Measurements from ENCODE around the gene TOMM40. TPM values are rescaled to one million over a fixed set of nuclear protein-coding genes. Genes with fewer than 3 reads are reported as not detected.
A peak's percentile ranks its signal among the peaks of the same experiment; 100 is the strongest.
"Not testable (repeated sequence)": the region's sequence is repeated elsewhere in the genome, so short reads cannot be mapped to it uniquely, and the experiment has no call there.

TOMM40 gene
- total RNA-seq, 2 donors from 2014 or later: 48.7 to 80.0 TPM

DNA sequence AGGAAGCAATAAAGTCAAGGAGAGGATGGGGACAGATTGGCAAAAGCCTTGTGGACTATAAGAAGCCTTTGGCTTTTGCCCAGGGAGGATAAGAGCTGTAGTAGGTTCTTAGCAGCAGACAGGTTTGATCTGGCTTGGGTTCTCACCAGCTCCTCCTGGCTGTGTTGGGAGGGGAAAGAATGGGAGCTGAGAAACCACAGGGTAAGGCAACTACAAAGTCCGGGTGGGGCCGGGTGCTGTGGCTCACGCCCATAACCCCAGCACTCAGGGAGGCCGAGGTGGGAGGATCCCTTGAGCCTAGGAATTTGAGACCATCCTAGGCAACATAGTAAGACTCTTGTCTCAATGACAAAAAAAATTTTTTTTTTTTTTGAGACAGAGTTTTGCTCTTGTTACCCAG lies 24.4 kb upstream of the TOMM40 start:
- ATAC-seq (peak; percentile 77), DNase-seq (no peak)
- intact Hi-C loops (cut with DNase I, micrococcal nuclease): no loop called here

DNA sequence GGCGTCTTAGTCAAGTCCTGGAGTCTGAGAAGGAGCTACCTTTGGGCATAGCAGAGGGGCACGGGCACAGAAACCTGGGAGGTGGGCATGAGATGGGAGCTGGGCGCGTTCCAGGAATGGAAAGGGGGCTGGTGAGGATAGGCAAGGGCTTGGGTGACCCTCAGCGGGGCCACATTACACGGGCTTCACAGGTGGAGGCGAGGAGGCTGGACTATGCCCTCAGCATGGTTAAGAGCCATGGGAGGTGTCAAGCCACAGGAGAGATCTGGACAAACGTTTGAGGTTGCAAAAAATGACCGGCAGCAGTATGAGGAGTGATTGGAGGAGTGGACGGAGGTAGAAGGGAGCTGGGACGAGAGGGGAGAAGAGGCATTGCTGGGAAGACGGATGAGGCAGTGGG lies 23.5 kb upstream of the TOMM40 start:
- ATAC-seq: no peak
- no peak for DNase-seq
- intact Hi-C loops (cut with DNase I, micrococcal nuclease): no loop called here

DNA sequence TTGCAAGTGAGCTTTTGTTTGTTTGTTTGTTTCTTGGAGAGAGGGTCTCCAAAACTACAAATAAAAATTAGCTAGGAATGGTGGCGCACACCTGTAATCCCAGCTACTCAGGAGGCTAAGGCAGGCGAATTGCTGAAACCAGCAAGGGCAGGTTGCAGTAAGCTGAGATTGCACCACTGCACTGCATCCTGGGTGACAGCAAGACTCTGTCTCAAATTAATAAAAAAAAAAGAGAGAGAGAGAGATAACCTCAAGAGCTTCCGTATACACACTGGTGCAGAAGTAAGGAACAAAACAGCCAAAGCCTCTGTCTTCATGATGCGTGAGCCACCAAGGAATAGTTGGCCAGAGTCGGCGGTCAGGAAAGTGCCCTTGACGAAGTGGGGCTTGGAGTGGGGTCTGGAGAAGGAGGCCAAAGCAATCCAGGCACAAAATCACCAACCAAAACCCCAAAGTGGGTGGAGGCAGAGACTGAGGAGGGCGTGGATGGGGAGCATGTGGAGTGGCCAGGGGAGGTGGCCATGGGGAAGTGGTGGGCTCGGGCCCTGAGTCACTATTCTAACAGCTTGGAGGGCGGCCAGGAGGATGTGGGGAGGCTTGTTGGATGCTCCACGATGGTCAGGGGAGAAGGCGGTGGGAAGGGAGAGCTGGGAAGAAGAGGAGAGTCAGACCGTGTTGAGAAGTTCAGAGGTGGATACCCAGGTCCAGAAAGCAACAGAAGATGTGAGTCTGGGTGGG lies 21.2 kb upstream of the TOMM40 start:
- ATAC-seq (no peak), DNase-seq (peak; percentile 49 to 61)
- intact Hi-C loops (cut with DNase I, micrococcal nuclease): no loop called here

DNA sequence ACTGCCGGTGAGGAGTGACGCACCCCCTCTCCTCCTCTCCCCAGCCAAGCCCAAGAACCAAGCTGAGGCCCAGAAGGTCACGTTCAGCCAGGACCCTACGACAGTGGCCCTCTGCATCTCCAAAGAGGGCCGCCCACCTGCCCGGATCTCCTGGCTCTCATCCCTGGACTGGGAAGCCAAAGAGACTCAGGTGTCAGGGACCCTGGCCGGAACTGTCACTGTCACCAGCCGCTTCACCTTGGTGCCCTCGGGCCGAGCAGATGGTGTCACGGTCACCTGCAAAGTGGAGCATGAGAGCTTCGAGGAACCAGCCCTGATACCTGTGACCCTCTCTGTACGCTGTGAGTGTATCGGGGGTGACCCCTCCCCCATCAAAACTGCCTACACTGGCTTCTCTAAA lies 19.2 kb upstream of the TOMM40 start:
- intact Hi-C loops (cut with DNase I, micrococcal nuclease): no loop called here
- no peak for DNase-seq
- ATAC-seq: no peak

DNA sequence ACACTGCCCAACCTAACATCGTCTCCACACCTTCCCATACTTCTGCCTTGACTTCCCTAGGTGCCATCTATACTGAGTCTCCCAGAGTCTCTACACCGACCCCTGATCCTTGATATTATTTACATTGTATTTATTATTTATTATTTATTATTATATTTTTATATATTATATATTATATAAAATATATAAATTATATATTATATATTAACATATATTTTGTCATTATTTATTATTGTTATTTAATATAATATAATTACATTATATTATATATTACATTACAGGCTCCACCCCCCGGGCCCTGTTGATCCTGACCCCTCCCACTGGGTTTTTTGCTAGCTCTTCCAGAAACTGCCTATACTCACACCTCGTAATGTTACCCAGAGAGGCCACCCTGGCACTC lies 18.4 kb upstream of the TOMM40 start:
- intact Hi-C loops (cut with DNase I, micrococcal nuclease): no loop called here
- no peak for DNase-seq
- no peak for ATAC-seq

DNA sequence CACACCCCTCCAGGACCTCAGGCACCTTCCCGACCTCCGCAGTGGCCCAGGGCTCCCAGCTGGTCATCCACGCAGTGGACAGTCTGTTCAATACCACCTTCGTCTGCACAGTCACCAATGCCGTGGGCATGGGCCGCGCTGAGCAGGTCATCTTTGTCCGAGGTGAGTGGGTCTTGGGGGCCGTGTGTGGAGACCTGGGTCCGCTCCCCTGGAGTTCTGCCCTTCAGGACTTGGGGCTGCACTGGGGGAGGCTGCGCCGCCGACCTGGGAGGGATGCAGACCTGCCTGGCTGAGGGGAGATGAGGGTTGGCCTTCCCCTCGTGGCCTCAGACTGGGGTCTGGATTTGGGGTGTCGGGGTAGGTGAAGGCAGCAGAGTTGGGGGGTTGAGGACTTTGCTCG lies 16.7 kb upstream of the TOMM40 start:
- no peak for ATAC-seq
- intact Hi-C loops (cut with DNase I, micrococcal nuclease): no loop called here
- DNase-seq: no peak

DNA sequence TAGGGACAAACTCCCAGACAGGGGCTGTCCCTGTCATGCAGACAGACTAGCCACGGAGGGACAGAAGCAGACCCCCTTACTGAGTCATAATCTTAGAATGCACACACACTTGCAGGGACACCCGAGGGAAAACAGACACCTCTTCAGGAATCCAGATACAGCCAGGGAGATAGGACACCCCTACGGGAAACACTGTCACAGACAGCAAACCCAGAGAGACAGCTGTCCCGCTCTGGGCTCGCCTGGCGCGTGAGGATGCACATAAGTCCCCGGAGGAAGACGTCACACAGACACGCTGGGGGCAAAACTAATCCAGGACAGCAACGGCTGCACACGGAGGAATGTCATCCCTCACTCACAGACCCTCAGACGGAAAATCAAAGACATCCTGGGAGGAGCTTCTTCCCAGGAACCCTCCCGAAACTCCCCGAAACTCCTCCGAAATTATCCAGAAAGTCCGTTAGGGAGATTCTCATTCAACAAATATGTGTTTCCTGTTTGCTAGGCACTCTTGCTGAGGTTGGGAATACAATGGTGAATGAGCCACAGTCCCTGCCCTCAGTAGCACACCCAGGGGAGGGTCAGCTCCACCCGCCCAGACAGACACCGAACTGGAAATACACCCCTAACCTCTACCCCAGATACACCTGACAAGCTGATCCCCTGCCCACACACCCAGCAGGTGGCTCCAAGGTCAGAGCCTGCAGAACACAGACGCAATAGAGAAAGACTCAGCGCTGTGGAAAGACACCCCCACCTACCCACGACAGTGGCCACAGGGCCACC lies 15.2 kb upstream of the TOMM40 start:
- intact Hi-C loops (cut with DNase I, micrococcal nuclease): no loop called here
- peak; percentile 41 to 56 for DNase-seq
- peak; percentile 87 for ATAC-seq

DNA sequence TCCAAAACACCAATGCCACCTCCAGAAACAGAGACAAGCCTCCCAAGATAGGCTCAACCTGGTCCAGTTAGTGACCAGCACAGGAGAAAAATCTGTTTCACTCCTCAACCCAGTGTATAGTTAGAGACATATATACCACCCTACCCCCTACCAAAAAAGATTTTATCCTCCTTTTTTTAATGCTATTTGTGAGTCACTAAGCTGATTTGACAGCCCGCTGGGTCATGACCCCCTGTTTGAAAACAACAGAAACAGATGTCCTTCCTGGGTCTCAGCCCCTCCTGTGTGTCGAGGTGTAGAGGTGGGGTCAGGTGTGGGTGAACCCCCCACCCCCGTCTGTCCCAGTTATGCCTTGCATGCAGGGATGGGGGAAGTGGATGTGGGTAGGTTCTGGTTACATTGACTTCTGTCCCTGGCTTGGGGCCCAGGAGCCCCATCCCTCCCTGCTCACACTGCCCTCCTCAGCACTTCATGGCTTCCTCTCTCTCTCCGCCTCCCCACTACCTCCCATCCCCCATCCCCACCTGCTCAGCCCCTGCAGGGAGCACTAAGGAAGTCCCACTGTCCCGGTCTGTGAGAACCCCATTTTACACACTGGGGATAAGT lies 14.0 kb upstream of the TOMM40 start:
- intact Hi-C loops (cut with DNase I, micrococcal nuclease): no loop called here

DNA sequence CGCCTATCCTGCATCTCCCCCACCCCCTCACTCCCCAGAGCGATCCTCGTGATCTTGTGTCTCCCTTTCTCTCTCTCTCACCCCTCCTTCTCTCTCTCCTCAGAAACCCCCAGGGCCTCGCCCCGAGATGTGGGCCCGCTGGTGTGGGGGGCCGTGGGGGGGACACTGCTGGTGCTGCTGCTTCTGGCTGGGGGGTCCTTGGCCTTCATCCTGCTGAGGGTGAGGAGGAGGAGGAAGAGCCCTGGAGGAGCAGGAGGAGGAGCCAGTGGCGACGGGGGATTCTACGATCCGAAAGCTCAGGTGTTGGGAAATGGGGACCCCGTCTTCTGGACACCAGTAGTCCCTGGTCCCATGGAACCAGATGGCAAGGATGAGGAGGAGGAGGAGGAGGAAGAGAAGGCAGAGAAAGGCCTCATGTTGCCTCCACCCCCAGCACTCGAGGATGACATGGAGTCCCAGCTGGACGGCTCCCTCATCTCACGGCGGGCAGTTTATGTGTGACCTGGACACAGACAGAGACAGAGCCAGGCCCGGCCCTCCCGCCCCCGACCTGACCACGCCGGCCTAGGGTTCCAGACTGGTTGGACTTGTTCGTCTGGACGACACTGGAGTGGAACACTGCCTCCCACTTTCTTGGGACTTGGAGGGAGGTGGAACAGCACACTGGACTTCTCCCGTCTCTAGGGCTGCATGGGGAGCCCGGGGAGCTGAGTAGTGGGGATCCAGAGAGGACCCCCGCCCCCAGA lies 12.8 kb upstream of the TOMM40 start:
- intact Hi-C loops (cut with DNase I, micrococcal nuclease): no loop called here
- ATAC-seq: no peak
- DNase-seq: no peak

More for the DNA sequence above, 14.0 kb upstream of the TOMM40 start:
- no peak for ATAC-seq
- DNase-seq: no peak

DNA sequence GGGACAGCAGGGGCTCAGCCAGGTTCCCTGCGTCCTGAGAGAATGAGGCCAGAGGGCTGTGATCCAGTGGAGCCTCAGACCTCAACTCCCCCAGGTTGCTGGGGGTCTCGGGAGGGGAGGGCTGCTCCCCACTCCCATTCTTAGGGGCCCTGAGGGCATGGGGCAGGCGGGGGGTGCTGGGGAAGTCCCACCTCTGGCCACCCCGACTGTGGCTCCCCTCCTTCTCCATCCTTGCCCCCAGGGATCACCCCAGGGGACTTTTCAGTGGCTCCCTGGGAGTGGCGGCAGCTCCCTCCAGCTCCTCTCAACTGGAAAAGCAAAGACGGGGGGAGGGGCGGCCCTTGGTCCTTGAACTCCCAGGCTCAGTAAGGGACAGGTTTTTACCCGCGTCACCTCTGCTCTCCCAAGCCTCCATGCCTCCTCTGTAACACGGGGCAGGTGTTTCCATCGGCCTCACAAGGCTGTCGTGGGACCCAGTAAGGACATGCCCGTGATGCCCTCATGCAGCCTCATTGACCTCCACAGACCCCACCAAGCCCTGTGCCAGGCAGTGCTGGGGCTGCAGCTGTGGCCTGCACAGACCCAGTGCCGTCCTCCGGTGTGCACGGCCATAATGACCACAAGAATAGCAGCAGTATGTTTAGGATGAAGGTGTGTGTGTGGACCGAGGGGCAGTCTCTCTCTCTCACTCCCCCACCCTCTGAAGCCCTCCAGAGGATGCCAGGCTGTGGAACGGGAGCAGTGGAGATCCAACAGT lies 11.6 kb upstream of the TOMM40 start:
- DNase-seq: no peak
- no peak for ATAC-seq
- intact Hi-C loops (cut with DNase I, micrococcal nuclease): no loop called here

DNA sequence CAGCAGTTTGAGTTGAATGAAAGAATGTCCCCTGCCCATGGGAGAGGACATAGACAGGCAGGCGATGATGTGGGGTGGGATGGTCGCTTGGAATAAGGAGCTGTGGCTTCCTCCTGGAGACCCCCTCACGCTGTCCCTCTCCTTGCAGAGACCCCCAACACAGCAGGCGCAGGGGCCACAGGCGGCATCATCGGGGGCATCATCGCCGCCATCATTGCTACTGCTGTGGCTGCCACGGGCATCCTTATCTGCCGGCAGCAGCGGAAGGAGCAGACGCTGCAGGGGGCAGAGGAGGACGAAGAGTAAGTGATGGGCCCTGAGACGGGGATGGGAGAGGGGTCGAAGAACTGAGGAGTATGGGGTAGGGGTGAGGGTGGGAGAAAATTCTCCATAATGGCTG lies 9.0 kb upstream of the TOMM40 start:
- ATAC-seq (no peak), DNase-seq (no peak)
- intact Hi-C loops (cut with DNase I, micrococcal nuclease): no loop called here

DNA sequence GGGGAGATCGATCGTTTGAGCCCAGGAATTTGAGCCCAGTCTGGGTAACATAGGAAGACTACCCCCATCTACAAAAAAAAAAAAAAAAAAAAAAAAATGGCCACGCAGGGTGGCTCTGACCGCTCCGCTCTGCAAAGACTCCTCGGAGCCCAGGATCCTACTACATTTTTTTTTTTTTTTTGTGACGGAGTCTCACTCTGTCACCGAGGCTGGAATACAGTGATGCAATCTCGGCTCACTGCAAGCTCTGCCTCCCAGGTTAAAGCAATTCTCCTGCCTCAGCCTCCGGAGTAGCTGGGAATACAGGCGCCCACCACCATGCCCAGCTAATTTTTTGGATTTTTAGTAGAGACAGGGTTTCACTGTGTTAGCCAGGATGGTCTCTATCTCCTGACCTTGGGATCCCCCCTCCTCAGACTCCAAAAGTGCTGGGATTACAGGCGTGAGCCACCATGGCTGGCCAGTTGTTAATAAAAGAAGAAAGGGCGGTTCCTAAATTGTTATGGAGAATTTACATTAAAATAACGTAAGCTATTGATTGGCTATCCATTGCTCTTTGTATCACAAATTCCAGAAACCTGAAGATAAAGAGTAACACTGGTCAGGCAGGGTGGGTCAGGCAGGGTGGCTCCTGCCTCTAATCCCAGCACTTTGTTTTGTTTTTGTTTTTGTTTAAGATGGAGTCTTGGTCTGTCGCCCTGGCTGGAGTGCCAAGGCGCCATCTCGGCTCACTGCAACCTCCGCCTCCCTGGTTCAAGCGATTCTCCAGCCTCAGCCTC lies 8.2 kb upstream of the TOMM40 start:
- intact Hi-C loops (cut with DNase I, micrococcal nuclease); DNase-seq; ATAC-seq: not testable (repeated sequence)

DNA sequence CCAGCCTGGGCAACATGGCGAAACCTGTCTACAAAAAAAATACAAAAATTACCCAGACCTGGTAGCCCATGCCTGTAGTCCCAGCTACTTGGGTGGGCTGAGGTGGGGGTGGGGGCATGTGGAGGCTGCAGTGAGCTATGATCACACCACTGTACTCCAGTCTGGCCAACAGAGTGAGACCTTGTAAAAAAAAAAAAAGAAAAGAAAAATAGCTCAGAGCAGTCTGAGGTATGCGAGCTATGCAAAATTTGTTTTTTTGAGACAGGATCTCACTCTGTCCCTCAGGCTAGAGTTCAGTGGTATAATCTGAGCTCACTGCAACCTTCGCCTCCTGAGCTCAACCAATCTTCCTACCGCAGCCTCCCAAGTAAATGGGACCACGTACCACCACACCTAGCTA lies 7.1 kb upstream of the TOMM40 start:
- intact Hi-C loops (cut with DNase I, micrococcal nuclease): no loop called here
- ATAC-seq (no peak), DNase-seq (no peak)

DNA sequence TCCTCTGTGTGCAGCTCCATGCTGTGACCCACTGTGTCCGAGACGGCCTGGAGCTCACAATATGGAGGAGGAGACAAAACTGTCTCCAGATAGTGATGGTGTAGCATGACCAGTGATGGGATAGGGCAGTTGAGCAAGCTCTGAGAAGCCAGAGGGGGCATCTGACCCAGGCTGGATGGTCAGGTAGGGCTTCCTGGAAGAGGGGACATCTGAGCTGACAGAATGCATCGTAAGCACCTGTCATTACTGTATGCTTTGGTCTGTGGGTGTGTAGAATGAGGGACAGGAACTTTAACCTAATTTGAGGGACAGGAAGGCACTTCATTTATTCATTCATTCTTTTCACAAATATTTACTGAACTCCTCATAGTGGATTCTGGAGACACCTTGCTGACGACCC lies 6.5 kb upstream of the TOMM40 start:
- DNase-seq (no peak), ATAC-seq (no peak)
- intact Hi-C loops (cut with DNase I, micrococcal nuclease): no loop called here

DNA sequence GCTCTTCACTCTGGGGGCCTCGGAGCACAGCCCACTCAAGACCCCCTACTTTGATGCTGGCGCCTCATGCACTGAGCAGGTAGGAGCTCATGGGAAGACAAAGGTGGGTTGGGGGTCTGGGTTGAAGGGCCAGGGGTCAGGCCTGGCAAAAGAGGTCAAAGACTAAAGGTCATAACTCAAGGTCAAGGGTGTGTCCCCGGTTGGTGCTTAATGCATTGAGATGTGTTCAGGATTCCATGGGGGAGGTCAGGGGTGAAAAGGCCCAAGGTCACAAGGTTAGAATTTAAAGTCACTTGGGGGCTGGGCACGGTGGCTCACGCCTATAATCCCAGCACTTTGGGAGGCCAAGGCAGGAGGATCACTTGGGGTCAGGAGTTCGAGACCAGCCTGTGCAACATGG lies 4.9 kb upstream of the TOMM40 start:
- ATAC-seq (no peak), DNase-seq (no peak)
- intact Hi-C loops (cut with DNase I, micrococcal nuclease): no loop called here

DNA sequence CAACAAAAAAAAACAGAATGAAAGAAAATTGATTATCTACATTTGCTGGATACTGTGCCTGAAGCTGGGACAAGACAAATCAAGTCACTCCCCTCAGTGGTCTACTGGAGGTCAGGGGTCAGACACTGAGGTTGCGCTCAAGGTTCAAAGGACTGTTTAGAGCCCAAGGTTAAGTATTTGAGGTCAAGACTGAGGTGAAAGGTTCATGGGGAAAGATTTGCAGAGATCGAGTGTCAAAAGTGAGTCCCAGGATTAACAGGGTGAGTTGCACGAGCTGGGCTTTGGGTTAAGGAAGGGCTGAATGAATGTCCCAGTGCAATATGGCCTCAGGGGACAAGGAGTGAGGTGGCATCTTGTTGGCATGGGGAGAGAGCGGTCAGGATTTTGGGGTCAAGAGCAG lies 3.4 kb upstream of the TOMM40 start:
- intact Hi-C loops (cut with DNase I, micrococcal nuclease): no loop called here
- DNase-seq (no peak), ATAC-seq (no peak)

DNA sequence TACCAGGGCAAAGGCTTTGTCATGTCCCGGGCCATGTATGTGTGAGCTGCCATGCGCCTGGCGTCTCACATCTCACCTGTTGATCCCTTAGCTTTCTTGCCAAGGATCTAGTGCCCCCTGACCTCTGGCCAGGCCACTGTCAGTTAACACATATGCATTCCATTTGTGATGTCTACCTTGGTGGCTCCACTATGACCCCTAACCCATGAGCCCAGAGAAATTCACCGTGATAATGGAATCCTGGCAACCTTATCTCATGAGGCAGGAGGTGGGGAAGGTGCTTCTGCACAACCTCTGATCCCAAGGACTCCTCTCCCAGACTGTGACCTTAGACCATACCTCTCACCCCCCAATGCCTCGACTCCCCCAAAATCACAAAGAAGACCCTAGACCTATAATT lies 2.7 kb upstream of the TOMM40 start:
- not testable (repeated sequence) for ATAC-seq

DNA sequence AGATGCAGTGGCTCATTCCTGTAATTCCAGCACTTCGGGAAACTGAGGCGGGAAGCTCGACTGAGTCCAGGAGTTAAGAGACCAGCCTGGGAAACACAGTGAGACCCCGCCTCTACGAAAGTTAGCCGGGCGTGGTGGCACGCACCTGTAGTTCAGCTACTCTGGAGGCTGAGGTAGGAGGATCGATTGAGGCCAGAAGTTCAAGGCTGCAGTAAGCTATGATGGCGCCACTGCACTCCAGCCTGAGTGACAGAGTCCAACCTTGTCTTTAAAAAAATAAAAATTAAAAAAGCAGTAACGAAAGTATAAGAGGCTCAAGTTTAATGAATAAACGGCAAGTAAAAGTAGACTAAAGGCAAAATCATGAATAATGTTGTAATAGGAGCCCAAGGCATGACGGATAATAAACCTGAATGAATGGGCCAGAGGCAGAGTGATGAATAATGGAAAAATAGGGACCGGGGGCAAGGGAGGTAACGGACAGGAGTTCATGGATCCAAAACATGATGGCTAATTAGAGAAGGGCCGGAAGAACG lies 1.2 kb upstream of the TOMM40 start:
- ATAC-seq (no peak), DNase-seq (peak in 1 of 2 donors; percentile 22)
- intact Hi-C loops (cut with DNase I, micrococcal nuclease): no loop called here

More for the DNA sequence above, 2.7 kb upstream of the TOMM40 start:
- DNase-seq; intact Hi-C loops (cut with DNase I, micrococcal nuclease): not testable (repeated sequence)

Data from left colon (tissue), 2 donors.